Endothelial cell of umbilical vein (primary cell): Measurements from ENCODE around the gene CALML5. TPM values are rescaled to one million over a fixed set of nuclear protein-coding genes. Genes with fewer than 3 reads are reported as not detected.

Experiments used
- BruUV-seq: library from RNA; stranded (reverse); fragments of 400-500 nt; replicated peaks from 2 replicates; lab custom pipeline; 2021; lab: Mats Ljungman, UMichigan
- CTCF ChIA-PET: fragments of 300-600, 350-600 bp; sonication (Branson Sonifier 250); formaldehyde crosslinking; loops from one replicate; lab custom pipeline; 2021; ENCODE audit warnings: antibody characterized with exemption, inconsistent platforms; lab: Charles Lee
- POLR2A ChIA-PET: fragments of 300-600, 350-600 bp; sonication (Branson Sonifier 250); formaldehyde crosslinking; loops from one replicate; lab custom pipeline; 2021; ENCODE audit warnings: antibody characterized with exemption, inconsistent platforms; lab: Charles Lee
- DNase-seq: peaks from one replicate; pipeline ENCODE4 v3.0.0-alpha.2; 2011; ENCODE audit warnings: low read depth, low spot score
- FAIRE-seq: peaks from 2 replicates; lab custom pipeline; 2011; peaks lifted over from hg19 to GRCh38; lab: Jason Lieb, UNC
- H2AFZ ChIP-seq: 2 replicates; pipeline ENCODE4 v1.6.0; 2012; ENCODE audit warnings: low read depth, low read length, control low read depth, inconsistent platforms
- H3K27ac ChIP-seq: 2 replicates; pipeline ENCODE4 v1.5.1; 2011; ENCODE audit warnings: low read depth, mild to moderate bottlenecking, control low read depth, low read length, moderate library complexity; ENCODE audit not compliant: insufficient read depth
- H3K27me3 ChIP-seq, 2 experiments: 2 replicates each; pipeline versions ENCODE4 v1.6.0 to v1.6.1; 2011; ENCODE audit warnings: low read length in 2 of 2, mixed read lengths in 1 of 2; ENCODE audit not compliant: control insufficient read depth in 2 of 2, insufficient read depth in 2 of 2
- H3K36me3 ChIP-seq, 2 experiments: 2 replicates in 1 of 2; 3 replicates in 1 of 2; pipeline ENCODE4 v1.5.1; 2011; ENCODE audit warnings: low read length in 2 of 2, mild to moderate bottlenecking in 1 of 2, moderate library complexity in 1 of 2; ENCODE audit not compliant: control insufficient read depth in 2 of 2, insufficient read depth in 2 of 2; ENCODE audit errors: extremely low read depth in 1 of 2
- H3K4me1 ChIP-seq: 3 replicates; pipeline ENCODE4 v1.5.1; 2011; ENCODE audit warnings: mild to moderate bottlenecking, low read length; ENCODE audit not compliant: control insufficient read depth, insufficient read depth; ENCODE audit errors: extremely low read depth
- H3K4me2 ChIP-seq: 2 replicates; pipeline ENCODE4 v1.6.1; 2011; ENCODE audit warnings: low read length, control low read depth, mixed read lengths; ENCODE audit not compliant: insufficient read depth
- H3K4me3 ChIP-seq, 3 experiments: fragments of 200-600 bp in 1 of 3; sonication (generic), shearing (Covaris generic) in 1 of 3; replicated peaks in 1 of 3; 2 replicates each; pipeline ENCODE4 v1.5.1; 2011 to 2016; ENCODE audit warnings: control low read depth in 3 of 3, low read length in 3 of 3, mild to moderate bottlenecking in 2 of 3, inconsistent platforms in 1 of 3, low read depth in 1 of 3, moderate library complexity in 1 of 3; ENCODE audit not compliant: insufficient read depth in 1 of 3
- H3K79me2 ChIP-seq: 2 replicates; pipeline ENCODE4 v1.6.0; 2012; ENCODE audit warnings: low read length, inconsistent platforms; ENCODE audit not compliant: control insufficient read depth, insufficient read depth
- H3K9ac ChIP-seq: replicated peaks from 2 replicates; pipeline ENCODE3; 2011; ENCODE audit warnings: low read length, control low read depth; ENCODE audit not compliant: insufficient read depth; ENCODE audit errors: extremely low read depth
- H3K9me1 ChIP-seq: replicated peaks from 3 replicates; pipeline ENCODE4 v1.6.0; 2011; ENCODE audit warnings: mild to moderate bottlenecking, low read length; ENCODE audit not compliant: control insufficient read depth, insufficient read depth; ENCODE audit errors: extremely low read depth
- H3K9me3 ChIP-seq: replicated peaks from 2 replicates; pipeline ENCODE4 v1.5.1; 2012; ENCODE audit warnings: low read length, inconsistent platforms; ENCODE audit not compliant: control insufficient read depth, insufficient read depth
- H4K20me1 ChIP-seq: replicated peaks from 2 replicates; pipeline ENCODE3; 2011; ENCODE audit warnings: mild to moderate bottlenecking, low read length; ENCODE audit not compliant: control insufficient read depth, insufficient read depth; ENCODE audit errors: extremely low read depth
- EZH2 ChIP-seq: IDR thresholded peaks from 2 replicates; pipeline ENCODE4 v1.6.1; 2012; ENCODE audit warnings: borderline replicate concordance, low read depth, mild to moderate bottlenecking, moderate library complexity, low read length, inconsistent platforms; ENCODE audit not compliant: severe bottlenecking
- FOS ChIP-seq: IDR thresholded peaks from 2 replicates; pipeline ENCODE4 v1.6.1; 2011; ENCODE audit warnings: mild to moderate bottlenecking, low read length, moderate library complexity, borderline replicate concordance; ENCODE audit not compliant: insufficient read depth
- GATA2 ChIP-seq: IDR thresholded peaks from 2 replicates; pipeline ENCODE4 v1.7.0; 2011; ENCODE audit warnings: low read depth, mild to moderate bottlenecking, moderate library complexity, mixed read lengths, low read length; ENCODE audit not compliant: insufficient read length, insufficient read depth
- JUN ChIP-seq: IDR thresholded peaks from 2 replicates; pipeline ENCODE4 v1.6.1; 2011; ENCODE audit warnings: borderline replicate concordance, low read depth; ENCODE audit not compliant: insufficient read length, insufficient read depth
- MYC ChIP-seq: IDR thresholded peaks from one replicate; pipeline ENCODE4 v1.6.1; 2011; ENCODE audit warnings: mild to moderate bottlenecking, low read depth, low read length
- POLR2A ChIP-seq: IDR thresholded peaks from 2 replicates; pipeline ENCODE4 v1.6.1; 2012; ENCODE audit warnings: low read depth, mild to moderate bottlenecking, control low read depth, low read length
- POLR2AphosphoS5 ChIP-seq: IDR thresholded peaks from 2 replicates; pipeline ENCODE4 v1.6.1; 2012; ENCODE audit warnings: low read depth, mild to moderate bottlenecking, control low read depth, low read length, moderate library complexity; ENCODE audit not compliant: insufficient read depth
- dilution Hi-C: fragments of 300-500 bp; cut with MboI; formaldehyde crosslinking; loops from one replicate; pipeline ENCODE4 v1.15.0; 2019; ENCODE audit warnings: low sequenced_read_pairs; ENCODE audit not compliant: extremely low pct_ligation_motif_present
- intact Hi-C: fragments of 100-400 bp; cut with micrococcal nuclease; formaldehyde crosslinking; loops from one replicate; pipeline ENCODE4 v1.10.0; 2022
- polyA plus RNA-seq, 4 experiments: library from polyadenylated mRNA; depleted of rRNA in 3 of 4; stranded (reverse) in 3 of 4; unstranded in 1 of 4; fragments of >200 nt; gene quantifications; 2 replicates each; pipeline versions ENCODE4 v1.2.1 to v1.2.3, GENCODE V29; 2011 to 2012; ENCODE audit warnings: missing spikeins in 1 of 4
- total RNA-seq: library from RNA; stranded (reverse); gene quantifications from 2 replicates; pipeline ENCODE4 v1.2.3, GENCODE V29; 2021
- TF ChIP-seq, protein P1 (sequence below): IDR thresholded peaks from 2 replicates; pipeline ENCODE4 v1.6.1; 2011; ENCODE audit not compliant: insufficient read depth, insufficient read length
- TF ChIP-seq, protein P2 (sequence below), 2 donors: IDR thresholded peaks; 1 replicate in 1 of 2; 2 replicates in 1 of 2; pipeline ENCODE4 v1.5.1; 2011; ENCODE audit warnings: low read length in 2 of 2, mild to moderate bottlenecking in 2 of 2, moderate library complexity in 2 of 2, control low read depth in 1 of 2, inconsistent platforms in 1 of 2, low read depth in 1 of 2; ENCODE audit not compliant: insufficient read depth in 1 of 2; ENCODE audit errors: extremely low read depth in 1 of 2

Gene CALML5
- total and polyA plus RNA-seq, 2 donors (not counting 3 experiments of a cell fraction or from before 2014, with no cell fraction given) = not detected

DNA sequence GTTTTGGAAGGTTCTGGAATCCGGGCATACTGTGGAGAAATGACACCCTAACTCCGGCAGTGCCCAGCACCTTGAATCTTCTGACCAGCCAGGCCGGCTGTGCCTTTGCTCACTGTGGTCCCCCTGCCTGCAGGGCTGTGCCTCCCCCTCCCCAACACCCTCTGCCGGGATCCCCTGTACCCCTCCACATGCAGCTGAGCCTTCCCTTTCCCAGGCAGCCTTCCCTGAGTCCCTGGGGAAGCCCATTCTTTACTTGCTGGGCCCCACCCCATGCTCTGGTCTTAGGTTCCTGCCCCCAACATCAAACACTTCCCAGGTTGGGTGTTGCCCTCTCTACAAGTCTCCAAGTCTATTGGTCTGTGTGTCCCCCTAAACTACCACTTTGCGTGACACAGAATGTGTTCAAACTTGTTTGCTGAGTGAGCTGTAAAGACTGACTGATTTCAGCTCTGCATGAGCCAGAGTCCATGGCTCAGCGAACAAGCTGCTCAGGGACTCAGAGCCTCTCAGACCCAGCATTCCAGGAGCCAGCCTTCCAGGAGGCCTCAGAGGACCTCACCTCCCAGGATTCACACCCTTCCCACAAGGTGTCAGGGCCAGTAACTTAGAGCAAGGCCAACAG, 31.6 kb downstream of the CALML5 start:
- no TSS peak for BruUV-seq
- H3K4me1 ChIP-seq = no peaks in the 10 kb centered on the region
- FAIRE-seq (no peak), DNase-seq (no peak)
- no peaks in the 10 kb centered on the region for H3K27me3 ChIP-seq
- intact Hi-C loops (no loop called here), dilution Hi-C loops (no loop called here)
- H3K4me2 ChIP-seq = no peak overlapping the region
- TF ChIP-seq POLR2A = no peak
- no peak for TF ChIP-seq EZH2
- no peak for TF ChIP-seq GATA2
- TF ChIP-seq FOS = no peak
- TF ChIP-seq MYC = no peak
- H3K36me3 ChIP-seq = no peaks in the 10 kb centered on the region
- no peak overlapping the region for H2AFZ ChIP-seq
- H3K27ac ChIP-seq = no peak overlapping the region
- H3K9ac ChIP-seq = no peak overlapping the region
- H3K9me1 ChIP-seq = no peaks in the 10 kb centered on the region
- no peaks in the 10 kb centered on the region for H3K79me2 ChIP-seq
- ChIA-PET CTCF (interaction anchor here (0.9 to 1.9 kb wide), 3 partner anchors 12 to 155 kb away, joined by 3 to 7 read pairs (median 5); no protein-coding TSS in a partner anchor), POLR2A (no interaction called here)
- no peaks in the 10 kb centered on the region for H4K20me1 ChIP-seq
- H3K4me3 ChIP-seq = no peak overlapping the region
- H3K9me3 ChIP-seq = no peaks in the 10 kb centered on the region

DNA sequence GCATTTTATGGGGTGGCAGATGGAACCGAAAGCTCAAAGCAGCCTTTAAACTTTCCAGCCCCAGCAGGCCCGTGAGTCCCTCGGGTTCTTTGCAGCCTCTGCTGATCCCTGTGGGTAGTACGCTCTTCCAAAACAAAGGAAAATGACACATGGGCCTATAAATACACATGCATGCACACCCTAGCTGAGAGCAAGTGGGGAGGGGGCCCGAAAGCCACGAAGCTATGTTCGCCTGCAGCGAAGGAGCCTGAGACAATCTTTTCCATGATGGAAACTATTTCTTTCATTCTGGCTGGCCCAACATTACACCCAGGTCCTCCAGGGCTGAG, 32.2 kb downstream of the CALML5 start:
- no TSS peak for BruUV-seq
- no peak for DNase-seq

More for the DNA sequence above, 32.2 kb downstream of the CALML5 start:
- Histone ChIP-seq H3K4me2 (no peak overlapping the region), H3K9me3 (no peaks in the 10 kb centered on the region), H4K20me1 (no peaks in the 10 kb centered on the region), H3K27ac (no peak overlapping the region), H3K4me1 (no peaks in the 10 kb centered on the region), H3K27me3 (no peaks in the 10 kb centered on the region), H3K9me1 (no peaks in the 10 kb centered on the region), H3K36me3 (no peaks in the 10 kb centered on the region), H3K9ac (no peak overlapping the region), H3K4me3 (no peak overlapping the region), H3K79me2 (no peaks in the 10 kb centered on the region), H2AFZ (no peak overlapping the region)
- FAIRE-seq = no peak
- dilution Hi-C loops (no loop called here), intact Hi-C loops (no loop called here)
- POLR2A ChIA-PET = no interaction called here
- TF ChIP-seq EZH2 (no peak), POLR2AphosphoS5 (no peak), GATA2 (no peak), POLR2A (no peak), FOS (no peak), JUN (no peak), MYC (no peak)
- TF ChIP-seq, protein P1, sequence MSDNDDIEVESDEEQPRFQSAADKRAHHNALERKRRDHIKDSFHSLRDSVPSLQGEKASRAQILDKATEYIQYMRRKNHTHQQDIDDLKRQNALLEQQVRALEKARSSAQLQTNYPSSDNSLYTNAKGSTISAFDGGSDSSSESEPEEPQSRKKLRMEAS = no peak
- TF ChIP-seq, protein P2, sequence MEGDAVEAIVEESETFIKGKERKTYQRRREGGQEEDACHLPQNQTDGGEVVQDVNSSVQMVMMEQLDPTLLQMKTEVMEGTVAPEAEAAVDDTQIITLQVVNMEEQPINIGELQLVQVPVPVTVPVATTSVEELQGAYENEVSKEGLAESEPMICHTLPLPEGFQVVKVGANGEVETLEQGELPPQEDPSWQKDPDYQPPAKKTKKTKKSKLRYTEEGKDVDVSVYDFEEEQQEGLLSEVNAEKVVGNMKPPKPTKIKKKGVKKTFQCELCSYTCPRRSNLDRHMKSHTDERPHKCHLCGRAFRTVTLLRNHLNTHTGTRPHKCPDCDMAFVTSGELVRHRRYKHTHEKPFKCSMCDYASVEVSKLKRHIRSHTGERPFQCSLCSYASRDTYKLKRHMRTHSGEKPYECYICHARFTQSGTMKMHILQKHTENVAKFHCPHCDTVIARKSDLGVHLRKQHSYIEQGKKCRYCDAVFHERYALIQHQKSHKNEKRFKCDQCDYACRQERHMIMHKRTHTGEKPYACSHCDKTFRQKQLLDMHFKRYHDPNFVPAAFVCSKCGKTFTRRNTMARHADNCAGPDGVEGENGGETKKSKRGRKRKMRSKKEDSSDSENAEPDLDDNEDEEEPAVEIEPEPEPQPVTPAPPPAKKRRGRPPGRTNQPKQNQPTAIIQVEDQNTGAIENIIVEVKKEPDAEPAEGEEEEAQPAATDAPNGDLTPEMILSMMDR (IDR thresholded peaks at IDR 0.05; ENCODE audit: extremely low read depth in 1 of 2, insufficient read depth in 1 of 2, low read depth in 1 of 2, low read length in 2 of 2) = no peak
- CTCF ChIA-PET = interaction anchor here (1.5 to 1.9 kb wide), 2 partner anchors 11 to 155 kb away, joined by 5 to 7 read pairs; no protein-coding TSS in a partner anchor
